HepG2 (cell line): ENCODE measurements around the gene CNGA3. TPM values are rescaled to one million over a fixed set of nuclear protein-coding genes. Genes with fewer than 3 reads are reported as not detected.

Source experiments
- ARID5B ChIP-seq: IDR thresholded peaks from 2 replicates; pipeline ENCODE4 v1.4.0; 2020; ENCODE audit warnings: mild to moderate bottlenecking, missing genetic modification reagents
- CBX1 ChIP-seq: IDR thresholded peaks from one replicate; pipeline ENCODE4 v1.6.1; 2016; ENCODE audit warnings: antibody characterized with exemption, low read depth
- FUBP1 ChIP-seq: sonication (generic); formaldehyde crosslinking; IDR thresholded peaks from 2 replicates; pipeline ENCODE4 v1.5.1; 2020; ENCODE audit warnings: missing genetic modification reagents, mild to moderate bottlenecking, borderline replicate concordance
- JUN ChIP-seq: sonication (generic); formaldehyde crosslinking; IDR thresholded peaks from 2 replicates; pipeline ENCODE4 v1.4.0; 2020; ENCODE audit warnings: mild to moderate bottlenecking, missing genetic modification reagents
- NCOA1 ChIP-seq: sonication (generic); formaldehyde crosslinking; IDR thresholded peaks from 2 replicates; pipeline ENCODE4 v1.9.0; 2021; ENCODE audit warnings: missing genetic modification reagents
- PAWR ChIP-seq: sonication (generic); formaldehyde crosslinking; IDR thresholded peaks from 2 replicates; pipeline ENCODE4 v1.4.0; 2020; ENCODE audit warnings: missing genetic modification reagents, mild to moderate bottlenecking, borderline replicate concordance
- TBX3 ChIP-seq: fragments of 450-650 bp; IDR thresholded peaks from 2 replicates; pipeline ENCODE4 v1.6.1; 2017; ENCODE audit warnings: antibody characterized with exemption, mild to moderate bottlenecking, inconsistent platforms, borderline replicate concordance
- TFE3 ChIP-seq: IDR thresholded peaks from 2 replicates; pipeline ENCODE4 v1.6.1; 2016
- THAP8 ChIP-seq: sonication (generic); formaldehyde crosslinking; IDR thresholded peaks from 2 replicates; pipeline ENCODE4 v1.5.1; 2020; ENCODE audit warnings: missing genetic modification reagents, mild to moderate bottlenecking, borderline replicate concordance
- polyA plus RNA-seq, 8 experiments: library from polyadenylated mRNA; depleted of rRNA in 3 of 8; stranded (reverse) in 7 of 8; unstranded in 1 of 8; fragments of >200 nt; fragmentation: Illumina TruSeq in 4 of 8; extraction: Trizol in 4 of 8; gene quantifications; 2 replicates each; pipeline versions ENCODE4 v1.2.1 to v1.2.3, GENCODE V29; 2011 to 2016; ENCODE audit warnings: low read depth in 4 of 8, missing spikeins in 1 of 8, mixed read lengths in 1 of 8; ENCODE audit not compliant: insufficient read depth in 1 of 8
- total RNA-seq, 5 experiments: library from RNA; depleted of rRNA; stranded (reverse); fragments of >200 nt; fragmentation: Illumina TruSeq; extraction: Trizol; gene quantifications; 2 replicates each; pipeline ENCODE4 v1.2.3, GENCODE V29; 2016; ENCODE audit warnings: low read depth in 1 of 5
- TF ChIP-seq, protein P1 (sequence below), 2 experiments: fragments of 450-650 bp in 1 of 2; sonication (generic) in 1 of 2; formaldehyde crosslinking in 1 of 2; IDR thresholded peaks; 2 replicates each; pipeline versions ENCODE4 v1.6.1 to v1.8.0; 2016 to 2022; ENCODE audit warnings: antibody characterized with exemption in 1 of 2, mild to moderate bottlenecking in 1 of 2, missing genetic modification reagents in 1 of 2

The CNGA3 gene
- total and polyA plus RNA-seq, 2 of the 13 experiments (the other 11 are each of a cell fraction or from before 2014, with no cell fraction given) = not detected

DNA sequence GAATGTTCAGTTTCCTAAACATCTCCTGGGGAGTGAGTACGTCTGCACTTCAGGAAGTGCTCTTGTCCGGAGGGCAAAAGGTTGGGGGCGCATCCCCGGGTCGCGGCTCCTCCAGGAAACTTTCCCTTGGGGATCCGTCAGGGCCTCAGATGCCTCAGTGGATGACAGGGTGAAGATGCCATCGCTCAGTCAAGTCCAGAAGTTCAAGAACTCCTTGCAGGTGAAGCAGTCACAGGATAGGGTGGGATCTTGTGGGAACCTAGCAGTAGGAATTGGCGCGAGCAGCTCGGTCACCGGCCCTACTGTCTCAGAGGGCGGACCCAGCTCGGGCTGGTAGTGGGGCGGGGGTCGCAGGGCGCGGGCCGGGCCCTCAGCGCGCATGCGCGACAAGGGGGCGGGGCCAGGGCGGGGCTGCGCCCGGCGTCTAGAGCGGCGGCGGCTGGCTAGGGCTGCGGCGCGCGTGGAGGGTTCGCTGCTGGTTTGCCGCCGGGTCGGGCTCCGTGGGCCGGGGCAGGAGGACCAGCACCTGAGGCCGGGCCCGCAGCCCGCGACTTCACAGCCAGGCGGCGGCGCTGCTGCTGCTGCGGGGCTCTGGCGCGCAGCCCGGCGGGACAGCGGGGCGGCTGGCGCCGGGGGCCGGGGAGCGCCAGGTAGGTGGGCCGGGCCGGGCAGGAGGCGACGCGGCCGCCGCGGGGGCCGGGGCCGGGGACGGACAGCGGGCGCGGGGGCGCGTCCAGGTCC lies 98.3 kb downstream of the CNGA3 start, which contains the start of gene INPP4A (continued):
- TF ChIP-seq, protein P1, sequence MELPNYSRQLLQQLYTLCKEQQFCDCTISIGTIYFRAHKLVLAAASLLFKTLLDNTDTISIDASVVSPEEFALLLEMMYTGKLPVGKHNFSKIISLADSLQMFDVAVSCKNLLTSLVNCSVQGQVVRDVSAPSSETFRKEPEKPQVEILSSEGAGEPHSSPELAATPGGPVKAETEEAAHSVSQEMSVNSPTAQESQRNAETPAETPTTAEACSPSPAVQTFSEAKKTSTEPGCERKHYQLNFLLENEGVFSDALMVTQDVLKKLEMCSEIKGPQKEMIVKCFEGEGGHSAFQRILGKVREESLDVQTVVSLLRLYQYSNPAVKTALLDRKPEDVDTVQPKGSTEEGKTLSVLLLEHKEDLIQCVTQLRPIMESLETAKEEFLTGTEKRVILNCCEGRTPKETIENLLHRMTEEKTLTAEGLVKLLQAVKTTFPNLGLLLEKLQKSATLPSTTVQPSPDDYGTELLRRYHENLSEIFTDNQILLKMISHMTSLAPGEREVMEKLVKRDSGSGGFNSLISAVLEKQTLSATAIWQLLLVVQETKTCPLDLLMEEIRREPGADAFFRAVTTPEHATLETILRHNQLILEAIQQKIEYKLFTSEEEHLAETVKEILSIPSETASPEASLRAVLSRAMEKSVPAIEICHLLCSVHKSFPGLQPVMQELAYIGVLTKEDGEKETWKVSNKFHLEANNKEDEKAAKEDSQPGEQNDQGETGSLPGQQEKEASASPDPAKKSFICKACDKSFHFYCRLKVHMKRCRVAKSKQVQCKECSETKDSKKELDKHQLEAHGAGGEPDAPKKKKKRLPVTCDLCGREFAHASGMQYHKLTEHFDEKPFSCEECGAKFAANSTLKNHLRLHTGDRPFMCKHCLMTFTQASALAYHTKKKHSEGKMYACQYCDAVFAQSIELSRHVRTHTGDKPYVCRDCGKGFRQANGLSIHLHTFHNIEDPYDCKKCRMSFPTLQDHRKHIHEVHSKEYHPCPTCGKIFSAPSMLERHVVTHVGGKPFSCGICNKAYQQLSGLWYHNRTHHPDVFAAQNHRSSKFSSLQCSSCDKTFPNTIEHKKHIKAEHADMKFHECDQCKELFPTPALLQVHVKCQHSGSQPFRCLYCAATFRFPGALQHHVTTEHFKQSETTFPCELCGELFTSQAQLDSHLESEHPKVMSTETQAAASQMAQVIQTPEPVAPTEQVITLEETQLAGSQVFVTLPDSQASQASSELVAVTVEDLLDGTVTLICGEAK (IDR thresholded peaks at IDR 0.05) = no peak
- TF ChIP-seq, protein P1 (CRISPR knock-in tag; IDR thresholded peaks at IDR 0.05) = peak; percentile 49
- TF ChIP-seq CBX1 = no peak
- TF ChIP-seq JUN (CRISPR knock-in tag) = no peak
- TF ChIP-seq NCOA1 = no peak
- no peak for TF ChIP-seq TFE3 (CRISPR knock-in tag)
- no peak for TF ChIP-seq THAP8 (CRISPR knock-in tag)
- TF ChIP-seq TBX3 = no peak
- TF ChIP-seq FUBP1 (CRISPR knock-in tag) = no peak
- TF ChIP-seq ARID5B = no peak; the same call in 1 of the 2 replicates
- TF ChIP-seq PAWR (CRISPR knock-in tag) = no peak
